Activated CD4-positive, alpha-beta memory T cell treated with anti-CD3 and anti-CD28 coated beads, Interleukin-2, amount 10 ng/mL, durations not matched to agents 7 days and 5 days (primary cell): Measurements from ENCODE around the gene KIAA0930. TPM values are rescaled to one million over a fixed set of nuclear protein-coding genes. Genes with fewer than 3 reads are reported as not detected.
"Not testable (repeated sequence)": the region's sequence is repeated elsewhere in the genome, so short reads cannot be mapped to it uniquely, and the experiment has no call there.

ENCODE experiments used
- CTCF ChIA-PET: fragments of 350-600 bp; sonication (Branson Sonifier 250); formaldehyde crosslinking; loops from one replicate; lab custom pipeline; 2021; ENCODE audit warnings: antibody characterized with exemption, inconsistent platforms; lab: Charles Lee
- POLR2A ChIA-PET: fragments of 350-600 bp; sonication (Branson Sonifier 250); formaldehyde crosslinking; loops from one replicate; lab custom pipeline; 2021; ENCODE audit warnings: antibody characterized with exemption; lab: Charles Lee
- DNase-seq: peaks from one replicate; pipeline ENCODE4 v3.0.0-alpha.2; 2020
- H3K27ac Mint-ChIP-seq: one replicate; pipeline ENCODE4 v1.8.0; 2021; ENCODE audit warnings: mild to moderate bottlenecking, mixed read lengths
- H3K27me3 Mint-ChIP-seq: one replicate; pipeline ENCODE4 v1.8.0; 2021; ENCODE audit warnings: mixed read lengths
- H3K36me3 Mint-ChIP-seq: one replicate; pipeline ENCODE4 v1.8.0; 2021; ENCODE audit warnings: low read depth, mixed read lengths
- H3K4me1 Mint-ChIP-seq: one replicate; pipeline ENCODE4 v1.8.0; 2021; ENCODE audit warnings: mixed read lengths
- H3K4me3 Mint-ChIP-seq: one replicate; pipeline ENCODE4 v1.8.0; 2021; ENCODE audit warnings: mild to moderate bottlenecking, mixed read lengths
- H3K9me3 Mint-ChIP-seq: one replicate; pipeline ENCODE4 v1.8.0; 2021; ENCODE audit warnings: mixed read lengths
- total RNA-seq, 2 experiments: library from RNA; stranded (reverse); gene quantifications; one replicate each; pipeline ENCODE4 v1.2.3, GENCODE V29; 2021

The KIAA0930 gene
- total RNA-seq, 2 experiments from 2014 or later, result 22.2 to 30.0 TPM

DNA sequence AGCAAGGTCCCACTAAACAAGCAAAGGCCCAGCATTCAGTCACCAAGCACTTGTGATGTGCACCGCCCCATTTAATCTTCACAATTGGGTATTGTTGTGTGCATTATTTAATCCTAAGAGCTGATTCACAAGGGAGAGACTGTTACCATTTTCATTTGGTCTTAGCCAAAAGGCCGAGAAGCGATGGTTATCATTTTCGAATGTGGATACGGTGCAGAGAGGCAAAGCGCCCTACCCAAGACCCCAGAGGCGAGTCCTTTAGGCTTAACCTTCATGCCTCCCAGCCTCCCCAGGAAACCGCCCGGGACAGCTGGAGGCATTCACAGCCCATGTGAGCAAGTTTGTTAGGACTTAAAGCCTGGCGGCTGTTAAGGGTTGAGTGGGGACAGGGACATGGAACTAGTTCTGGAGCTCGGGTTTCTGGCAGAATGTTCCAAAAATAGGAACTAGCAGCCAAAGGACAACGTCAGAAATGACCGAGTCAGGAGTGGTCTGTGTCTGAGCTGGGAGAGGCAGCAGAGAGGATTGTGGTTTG is 31.0 kb upstream of the KIAA0930 start:
- H3K4me1 Mint-ChIP-seq, result peaks cover 8% of the 10 kb centered on the region
- H3K27ac Mint-ChIP-seq, result no peak overlapping the region
- H3K27me3 Mint-ChIP-seq, result peaks cover 24% of the 10 kb centered on the region
- DNase-seq, result no peak
- no peak overlapping the region for H3K4me3 Mint-ChIP-seq
- ChIA-PET CTCF (interaction anchor here (0.7 to 1.4 kb wide), 5 partner anchors 47 to 169 kb away, joined by 3 read pairs; no protein-coding TSS in a partner anchor), POLR2A (interaction anchor here (1.5 kb wide), 1 partner anchor 63 kb away, joined by 3 read pairs; no protein-coding TSS in a partner anchor)
- H3K36me3 Mint-ChIP-seq, result no peaks in the 10 kb centered on the region
- no peaks in the 10 kb centered on the region for H3K9me3 Mint-ChIP-seq

DNA sequence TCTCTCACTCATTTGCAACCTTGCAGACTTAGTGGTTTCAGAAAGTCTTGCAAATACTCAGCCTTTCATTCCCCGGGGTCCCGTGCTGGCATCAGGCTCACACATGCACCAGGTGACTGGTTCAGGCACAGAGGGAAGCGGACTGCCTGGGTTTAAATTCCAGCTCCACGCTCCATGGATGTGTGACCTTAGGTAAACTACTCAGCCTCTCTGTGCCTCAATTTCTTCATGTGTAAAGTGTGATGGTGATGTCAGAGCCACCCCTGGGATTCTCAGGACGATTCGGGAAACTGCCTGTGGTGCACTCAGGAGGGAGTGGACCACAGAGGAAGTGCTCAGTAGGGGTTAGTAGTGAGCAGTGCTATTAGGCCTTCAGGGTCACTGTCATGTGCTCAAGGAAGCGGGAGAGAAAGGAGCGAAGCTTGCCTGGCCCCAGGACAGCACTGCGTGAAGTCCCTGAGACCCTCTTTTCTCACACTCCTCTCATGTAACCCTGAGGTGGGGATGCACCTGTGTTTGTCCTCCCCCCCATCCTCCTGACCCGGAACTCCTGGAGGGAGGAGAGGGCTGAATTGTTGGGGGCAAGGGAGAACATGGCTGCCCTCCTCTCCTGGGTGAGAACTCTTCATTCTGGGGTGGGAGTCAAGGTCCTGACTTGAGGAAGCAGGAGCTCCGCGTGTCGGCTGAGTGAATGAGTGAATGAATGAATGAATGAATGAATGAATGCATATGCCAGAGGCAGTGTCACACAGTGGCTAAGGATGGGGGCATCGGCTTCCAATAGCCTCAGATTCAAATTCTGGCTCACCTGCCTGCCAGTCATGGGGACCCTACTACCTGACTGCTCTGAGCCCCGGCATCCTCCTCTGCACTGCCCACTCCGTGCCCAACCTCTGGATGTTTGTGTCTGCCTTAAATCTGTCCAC is 29.7 kb upstream of the KIAA0930 start:
- POLR2A ChIA-PET, result no interaction called here
- CTCF ChIA-PET, result interaction anchor here (1.0 to 1.4 kb wide), 3 partner anchors 127 to 170 kb away, joined by 3 read pairs; no protein-coding TSS in a partner anchor
- H3K9me3 Mint-ChIP-seq, result no peaks in the 10 kb centered on the region
- no peak overlapping the region for H3K27ac Mint-ChIP-seq
- H3K27me3 Mint-ChIP-seq, result peaks cover 26% of the 10 kb centered on the region
- H3K36me3 Mint-ChIP-seq, result no peaks in the 10 kb centered on the region
- H3K4me3 Mint-ChIP-seq, result no peak overlapping the region
- DNase-seq, result no peak
- H3K4me1 Mint-ChIP-seq, result peaks cover 8% of the 10 kb centered on the region

DNA sequence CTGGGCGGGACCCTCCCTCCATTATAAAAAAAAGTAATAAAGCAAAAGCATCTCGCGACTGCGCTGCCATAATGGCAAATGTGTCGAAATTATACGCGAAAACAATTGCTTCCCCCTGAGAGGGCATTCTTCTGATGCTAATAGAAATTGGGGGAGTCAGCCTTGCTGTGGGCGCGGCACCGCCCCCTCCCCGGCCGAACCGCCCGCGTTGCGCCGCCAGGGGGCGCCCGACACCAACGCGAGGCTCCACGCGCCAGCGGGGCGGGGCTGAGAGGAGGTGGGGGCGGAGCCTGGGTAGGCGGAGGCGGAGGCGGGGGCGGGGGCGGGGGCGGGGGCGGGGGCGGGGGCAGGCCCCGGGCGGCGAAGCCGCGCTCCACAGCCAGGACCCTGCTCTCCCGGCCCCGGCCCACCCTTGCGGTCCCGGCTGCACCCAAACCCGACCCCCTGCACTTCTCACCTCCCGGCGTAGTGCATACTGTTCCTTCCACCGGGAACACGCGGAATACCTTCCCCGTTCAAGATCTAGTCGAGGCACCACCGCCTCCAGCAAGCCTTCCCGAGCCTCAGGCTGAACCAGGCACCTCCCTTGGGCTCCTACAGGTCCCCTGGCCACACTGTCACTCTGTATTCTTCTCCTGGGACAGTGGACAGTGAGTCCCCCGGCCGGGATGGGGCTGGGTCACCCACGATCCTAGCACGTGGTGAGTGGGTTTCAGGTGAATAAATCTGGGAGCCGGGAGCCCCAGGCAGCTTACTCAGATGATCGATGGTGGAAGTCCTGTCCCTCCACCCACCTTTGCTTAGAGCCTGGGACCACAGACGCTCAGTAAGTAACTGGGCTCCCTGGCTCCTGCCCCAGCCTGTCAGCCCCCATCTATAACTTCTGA is 28.5 kb upstream of the KIAA0930 start:
- H3K4me1 Mint-ChIP-seq, result peaks cover 8% of the 10 kb centered on the region
- peak overlapping the region; percentile 66 for H3K4me3 Mint-ChIP-seq
- H3K36me3 Mint-ChIP-seq, result no peaks in the 10 kb centered on the region
- peaks cover 26% of the 10 kb centered on the region for H3K27me3 Mint-ChIP-seq
- H3K9me3 Mint-ChIP-seq, result no peaks in the 10 kb centered on the region
- ChIA-PET CTCF (interaction anchor here (1.2 kb wide), 1 partner anchor 168 kb away, joined by 3 read pairs; no protein-coding TSS in a partner anchor), POLR2A (no interaction called here)
- no peak overlapping the region for H3K27ac Mint-ChIP-seq
- DNase-seq, result peak; percentile 90

DNA sequence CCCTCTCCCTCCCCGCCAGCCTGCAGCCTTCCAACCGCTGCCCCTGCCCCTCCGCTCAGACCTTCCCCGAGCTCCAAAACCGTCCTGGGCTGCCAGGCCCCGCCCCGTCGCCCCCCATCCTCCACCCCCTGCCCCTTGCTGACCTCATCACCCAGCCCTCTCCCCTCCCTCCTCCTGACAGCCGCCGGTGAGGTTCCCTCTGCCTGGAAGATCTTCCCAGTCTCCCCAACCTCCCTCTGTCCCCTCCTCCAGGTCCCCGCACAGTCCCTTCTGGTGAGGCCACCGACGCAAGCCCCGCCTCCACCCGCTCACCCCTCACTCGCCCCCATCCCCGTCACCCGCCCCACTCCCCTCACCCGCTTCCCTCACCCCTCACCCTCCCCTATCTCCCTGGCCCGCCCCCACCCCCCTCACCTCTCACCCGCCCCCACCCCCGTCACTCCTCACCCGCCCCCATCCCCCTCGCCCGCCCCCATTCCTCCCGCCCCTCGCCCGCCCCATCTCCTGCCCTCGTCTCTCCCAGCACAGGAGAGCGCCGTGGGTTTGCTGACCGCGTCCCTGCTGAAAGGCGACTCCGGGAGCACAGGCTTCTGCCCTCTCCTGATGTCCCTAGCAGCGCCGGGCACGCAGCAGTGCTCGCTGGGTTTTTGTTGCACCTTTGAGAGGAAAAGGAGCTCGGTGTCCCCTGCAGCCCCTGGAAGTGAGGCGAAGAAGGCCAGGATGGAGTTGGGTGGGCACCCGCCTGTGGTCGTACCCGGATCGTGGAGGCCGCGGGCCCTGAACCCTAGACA is 27.7 kb upstream of the KIAA0930 start:
- Mint-ChIP-seq H3K4me3 (peak overlapping the region; percentile 61), H3K4me1 (peaks cover 10% of the 10 kb centered on the region), H3K9me3 (no peaks in the 10 kb centered on the region), H3K36me3 (no peaks in the 10 kb centered on the region), H3K27me3 (peaks cover 33% of the 10 kb centered on the region), H3K27ac (no peak overlapping the region)
- ChIA-PET POLR2A (no interaction called here), CTCF (interaction anchor here (0.9 to 1.0 kb wide), 2 partner anchors 129 to 169 kb away, joined by 3 to 6 read pairs; no protein-coding TSS in a partner anchor)
- peak; percentile 27 for DNase-seq

DNA sequence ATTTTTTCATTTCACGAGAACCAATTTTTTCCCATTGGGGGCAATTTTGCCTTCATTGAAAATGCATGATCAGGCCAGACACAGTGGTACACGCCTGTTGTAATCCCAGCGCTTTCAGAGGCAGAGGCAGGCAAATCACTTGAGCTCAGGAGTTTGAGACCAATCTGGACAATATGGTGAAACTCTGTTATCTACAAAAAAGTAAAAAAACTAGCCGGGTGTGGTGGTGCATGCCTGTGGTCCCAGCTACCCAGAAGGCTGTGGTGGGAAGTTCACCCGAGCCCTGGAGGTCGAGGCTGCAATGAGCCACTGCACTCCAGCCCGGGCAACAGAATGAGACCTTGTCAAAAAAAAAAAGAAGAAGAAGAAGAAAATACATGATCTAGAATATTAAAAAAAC is 24.8 kb upstream of the KIAA0930 start:
- Mint-ChIP-seq H3K9me3 (no peaks in the 10 kb centered on the region), H3K27me3 (peaks cover 36% of the 10 kb centered on the region), H3K4me3 (no peak overlapping the region), H3K4me1 (peaks cover 10% of the 10 kb centered on the region), H3K36me3 (no peaks in the 10 kb centered on the region), H3K27ac (no peak overlapping the region)
- ChIA-PET POLR2A (interaction anchor here (1.2 kb wide), 1 partner anchor 19 kb away, joined by 5 read pairs; no protein-coding TSS in a partner anchor), CTCF (no interaction called here)
- no peak for DNase-seq

DNA sequence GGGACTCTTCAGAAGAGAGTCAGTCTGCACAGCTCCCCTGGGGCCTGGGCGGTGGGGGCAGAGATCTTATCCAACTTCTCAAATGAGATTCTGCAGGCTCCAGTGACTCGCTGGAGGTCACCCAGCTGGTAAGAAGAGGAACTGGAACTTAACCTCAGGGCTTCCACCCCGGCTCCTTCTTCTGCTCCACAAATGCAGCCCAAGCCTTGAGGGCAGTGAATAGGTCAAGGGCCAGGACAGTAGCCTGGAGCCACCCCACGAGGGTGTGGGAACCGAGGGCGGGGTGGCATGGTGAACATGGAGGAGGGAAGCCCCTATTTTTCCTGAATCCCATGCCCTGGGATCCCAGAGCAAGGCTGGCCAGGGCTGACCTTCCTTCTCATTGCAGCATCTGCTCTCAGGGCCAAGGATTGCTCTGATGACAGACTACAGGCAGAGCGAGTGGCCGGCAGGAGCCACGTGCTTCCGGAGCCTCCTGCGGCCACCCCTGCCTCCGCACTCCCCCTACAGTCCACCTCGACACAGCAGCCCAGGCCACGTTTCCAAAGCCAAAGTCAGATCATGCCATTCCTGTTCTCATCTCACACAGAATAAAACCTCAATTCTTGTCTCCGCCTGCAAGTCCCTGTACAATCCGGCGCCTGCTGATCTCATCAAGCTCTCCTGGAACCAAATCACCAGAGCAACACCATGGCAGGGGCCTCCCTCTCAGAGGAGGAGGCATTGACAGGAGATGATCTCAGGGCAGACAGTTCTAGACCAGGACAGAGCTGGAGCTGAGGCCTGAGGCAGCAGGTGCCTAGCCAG is 23.0 kb upstream of the KIAA0930 start:
- ChIA-PET POLR2A (no interaction called here), CTCF (interaction anchor here (0.9 kb wide), 1 partner anchor 173 kb away, joined by 3 read pairs; no protein-coding TSS in a partner anchor)
- DNase-seq, result no peak
- H3K27me3 Mint-ChIP-seq, result peaks cover 23% of the 10 kb centered on the region
- H3K27ac Mint-ChIP-seq, result no peak overlapping the region
- no peaks in the 10 kb centered on the region for H3K9me3 Mint-ChIP-seq
- H3K4me3 Mint-ChIP-seq, result no peak overlapping the region
- H3K4me1 Mint-ChIP-seq, result peaks cover 4% of the 10 kb centered on the region
- H3K36me3 Mint-ChIP-seq, result no peaks in the 10 kb centered on the region

DNA sequence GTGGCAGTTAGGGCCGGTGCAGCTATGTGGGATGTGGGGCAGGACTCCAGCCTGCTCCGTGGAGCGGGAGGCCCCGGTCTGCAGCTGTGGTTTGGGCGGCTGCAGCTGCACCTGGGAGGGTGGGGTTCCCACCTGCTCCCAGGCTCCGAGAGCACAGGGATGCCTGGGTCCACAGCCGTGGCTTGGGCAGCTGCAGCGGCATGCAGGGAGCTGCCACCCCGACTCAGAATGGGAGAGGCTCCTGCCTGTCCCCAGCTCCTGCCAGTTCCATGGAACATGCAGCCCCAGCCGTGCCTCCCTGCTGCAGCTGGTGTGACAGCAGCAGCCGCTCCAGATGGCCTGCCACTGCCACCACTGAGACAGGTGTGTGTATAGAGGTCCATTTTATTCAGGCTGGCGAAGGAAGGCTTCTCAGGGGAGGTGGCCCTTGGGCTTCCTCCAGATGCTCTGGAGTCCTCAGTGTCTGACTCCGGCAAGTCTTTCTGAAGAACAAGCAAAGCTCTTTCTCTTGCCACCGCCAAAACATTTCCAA is 22.3 kb upstream of the KIAA0930 start:
- CTCF ChIA-PET, result interaction anchor here (0.9 kb wide), 1 partner anchor 174 kb away, joined by 3 read pairs; no protein-coding TSS in a partner anchor
- POLR2A ChIA-PET, result no interaction called here
- Mint-ChIP-seq H3K4me1 (peaks cover 4% of the 10 kb centered on the region), H3K9me3 (peaks cover 2% of the 10 kb centered on the region), H3K4me3 (no peak overlapping the region), H3K27ac (no peak overlapping the region), H3K27me3 (peaks cover 22% of the 10 kb centered on the region), H3K36me3 (no peaks in the 10 kb centered on the region)
- no peak for DNase-seq

DNA sequence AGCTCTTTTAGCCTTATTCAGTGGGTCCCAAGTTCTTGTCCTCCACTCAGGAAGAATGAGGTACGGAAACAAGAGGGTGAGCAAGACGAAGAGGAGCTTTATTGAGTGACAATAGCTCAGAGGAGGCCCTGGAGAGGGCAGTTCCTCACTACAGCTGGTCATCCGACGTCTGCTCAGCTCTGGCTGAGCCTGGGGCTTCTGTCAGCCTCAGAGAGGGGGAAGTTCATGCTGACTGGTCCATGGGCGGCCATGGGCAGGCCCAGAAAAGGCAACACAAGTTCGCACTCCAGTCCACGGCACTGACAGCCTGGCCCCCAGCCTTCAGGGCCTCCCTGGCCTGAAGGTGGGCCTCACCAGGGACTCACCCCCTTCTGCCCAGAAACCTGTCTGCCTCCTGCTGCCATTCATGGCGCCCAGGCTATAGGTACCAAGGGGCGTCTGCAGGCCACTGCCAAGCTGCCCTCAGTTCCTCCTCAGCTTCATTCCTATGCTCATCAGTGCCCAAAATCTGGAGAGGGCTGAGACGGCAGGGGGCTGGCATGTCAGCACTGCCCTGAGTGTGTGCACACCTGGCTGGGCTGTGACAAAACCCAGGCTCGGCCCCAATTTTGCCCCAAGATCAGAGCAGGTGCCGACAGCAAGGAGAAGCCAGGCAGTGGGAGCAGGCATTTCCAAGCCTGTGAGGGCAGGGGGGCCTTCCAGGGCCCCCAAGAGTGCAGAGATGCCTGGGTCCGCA is 21.7 kb upstream of the KIAA0930 start:
- H3K36me3 Mint-ChIP-seq, result no peaks in the 10 kb centered on the region
- peaks cover 2% of the 10 kb centered on the region for H3K4me1 Mint-ChIP-seq
- ChIA-PET CTCF (interaction anchor here (0.9 kb wide), 1 partner anchor 175 kb away, joined by 3 read pairs; no protein-coding TSS in a partner anchor), POLR2A (no interaction called here)
- no peak overlapping the region for H3K27ac Mint-ChIP-seq
- H3K9me3 Mint-ChIP-seq, result peaks cover 3% of the 10 kb centered on the region
- no peak for DNase-seq
- H3K27me3 Mint-ChIP-seq, result peaks cover 22% of the 10 kb centered on the region
- no peak overlapping the region for H3K4me3 Mint-ChIP-seq

DNA sequence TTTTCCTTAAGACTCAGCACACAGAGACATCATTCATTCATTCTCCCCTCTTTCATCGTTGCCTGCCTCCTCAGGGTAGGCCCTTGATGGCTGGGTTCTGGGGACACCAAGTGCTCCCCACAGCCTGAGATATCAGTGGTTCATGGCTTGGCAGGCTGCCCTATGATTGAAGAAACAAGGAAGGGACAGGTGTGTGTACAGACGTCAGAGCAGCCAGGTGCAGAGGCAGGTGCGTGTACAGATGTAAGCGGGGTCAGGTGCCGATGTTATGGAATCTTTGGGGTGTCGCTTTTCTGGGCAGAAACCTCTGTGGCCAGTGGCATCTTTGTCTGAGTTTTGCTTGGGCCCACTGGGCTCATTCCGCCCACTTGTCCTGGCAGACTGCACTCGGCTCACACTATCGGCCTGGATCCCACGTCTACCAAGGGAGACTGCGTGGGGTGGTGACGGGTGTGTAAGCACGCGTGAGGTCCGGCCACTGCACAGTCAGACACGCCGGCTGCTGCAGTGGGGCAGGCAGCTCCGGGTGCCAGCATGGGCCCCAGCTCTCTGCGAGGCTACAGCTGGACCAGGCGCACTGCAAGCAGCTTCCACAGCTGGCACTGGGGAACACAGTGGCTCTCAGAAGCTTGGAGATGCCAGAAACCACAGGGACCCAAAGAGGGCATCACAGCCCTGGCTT is 20.9 kb upstream of the KIAA0930 start:
- no peak overlapping the region for H3K4me3 Mint-ChIP-seq
- H3K27ac Mint-ChIP-seq, result no peak overlapping the region
- DNase-seq, result no peak
- H3K27me3 Mint-ChIP-seq, result peaks cover 17% of the 10 kb centered on the region
- ChIA-PET CTCF (no interaction called here), POLR2A (no interaction called here)
- peaks cover 3% of the 10 kb centered on the region for H3K9me3 Mint-ChIP-seq
- H3K36me3 Mint-ChIP-seq, result no peaks in the 10 kb centered on the region
- peaks cover 2% of the 10 kb centered on the region for H3K4me1 Mint-ChIP-seq

DNA sequence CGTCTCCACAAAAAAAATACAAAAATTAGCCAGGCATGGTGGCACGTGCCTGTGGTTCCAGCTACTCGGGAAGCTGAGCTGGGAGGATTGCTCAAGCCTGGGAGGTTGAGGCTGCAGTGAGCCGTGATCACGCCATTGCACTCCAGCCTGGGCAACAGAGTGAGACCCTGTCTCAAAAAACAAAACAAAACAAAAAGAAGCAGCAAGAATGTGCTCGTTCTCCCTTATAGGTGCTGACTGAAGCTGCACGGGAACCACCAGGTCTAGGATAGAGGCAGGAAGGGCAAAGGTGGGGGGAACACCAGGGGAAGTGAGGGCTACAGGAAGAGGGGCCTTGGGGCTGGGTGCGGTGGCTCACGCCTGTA is 19.7 kb upstream of the KIAA0930 start:
- DNase-seq, H3K36me3 Mint-ChIP-seq, H3K4me3 Mint-ChIP-seq, H3K9me3 Mint-ChIP-seq, CTCF ChIA-PET, H3K27ac Mint-ChIP-seq: not testable (repeated sequence)
- POLR2A ChIA-PET, result interaction anchor here (0.8 kb wide), 1 partner anchor 97 kb away, joined by 4 read pairs; no protein-coding TSS in a partner anchor
- Mint-ChIP-seq H3K4me1 (peaks cover 10% of the 10 kb centered on the region), H3K27me3 (peaks cover 16% of the 10 kb centered on the region)
